ENCODE measurements around the gene ARHGAP1.
A peak's percentile ranks its signal among the peaks of the same experiment; 100 is the strongest.

The ARHGAP1 gene

GRCh38 chr11:46680815-46681214 lies 19.6 kb downstream of the ARHGAP1 start:
- in situ Hi-C loops (cut with HindIII; ENCODE audit: low pct_unique_long_range_greater_than_20kb, low sequenced_read_pairs) = no loop called here
- no peak for TF ChIP-seq JUND (IDR thresholded peaks at IDR 0.05; ENCODE audit: low read depth)

DNA sequence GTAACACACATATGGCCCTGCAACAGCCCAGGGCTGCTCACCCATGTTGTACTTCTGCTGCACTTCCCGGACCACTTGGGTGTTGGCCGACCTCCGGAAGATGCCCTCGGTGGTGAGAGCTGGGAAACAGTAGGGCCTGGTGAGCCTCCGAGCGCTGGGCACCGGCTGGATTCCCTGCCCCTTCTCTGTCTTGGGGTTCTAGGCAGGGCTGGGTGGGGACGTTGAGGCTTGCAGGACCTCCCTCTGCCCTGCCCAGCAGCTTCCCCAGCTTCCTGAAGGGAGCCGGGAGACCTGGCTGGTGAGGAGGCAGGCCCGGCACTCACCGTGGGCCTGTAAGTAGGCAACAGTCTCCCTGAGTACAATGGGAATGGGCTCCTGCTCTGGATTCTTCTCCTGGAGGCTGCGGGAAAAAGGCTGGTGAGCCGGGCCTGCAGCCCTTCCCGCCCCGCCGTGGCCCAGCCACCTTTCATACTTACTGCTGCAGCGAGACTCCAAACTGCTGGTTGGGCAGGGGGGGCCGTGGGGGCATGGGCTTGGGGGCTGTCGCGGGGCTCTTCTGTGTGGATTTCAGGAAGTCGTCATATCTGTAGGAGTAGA lies 20.2 kb downstream of the ARHGAP1 start:
- no peak for TF ChIP-seq JUND (IDR thresholded peaks at IDR 0.05; ENCODE audit: low read depth)
- no peak for DNase-seq (ENCODE audit: low read depth in 1 of 2, low spot score in 1 of 2)
- in situ Hi-C loops (cut with HindIII; ENCODE audit: low pct_unique_long_range_greater_than_20kb, low sequenced_read_pairs) = no loop called here

More at GRCh38 chr11:46680815-46681214, 19.6 kb downstream of the ARHGAP1 start:
- no peak for DNase-seq (ENCODE audit: low read depth in 1 of 2, low spot score in 1 of 2)

DNA sequence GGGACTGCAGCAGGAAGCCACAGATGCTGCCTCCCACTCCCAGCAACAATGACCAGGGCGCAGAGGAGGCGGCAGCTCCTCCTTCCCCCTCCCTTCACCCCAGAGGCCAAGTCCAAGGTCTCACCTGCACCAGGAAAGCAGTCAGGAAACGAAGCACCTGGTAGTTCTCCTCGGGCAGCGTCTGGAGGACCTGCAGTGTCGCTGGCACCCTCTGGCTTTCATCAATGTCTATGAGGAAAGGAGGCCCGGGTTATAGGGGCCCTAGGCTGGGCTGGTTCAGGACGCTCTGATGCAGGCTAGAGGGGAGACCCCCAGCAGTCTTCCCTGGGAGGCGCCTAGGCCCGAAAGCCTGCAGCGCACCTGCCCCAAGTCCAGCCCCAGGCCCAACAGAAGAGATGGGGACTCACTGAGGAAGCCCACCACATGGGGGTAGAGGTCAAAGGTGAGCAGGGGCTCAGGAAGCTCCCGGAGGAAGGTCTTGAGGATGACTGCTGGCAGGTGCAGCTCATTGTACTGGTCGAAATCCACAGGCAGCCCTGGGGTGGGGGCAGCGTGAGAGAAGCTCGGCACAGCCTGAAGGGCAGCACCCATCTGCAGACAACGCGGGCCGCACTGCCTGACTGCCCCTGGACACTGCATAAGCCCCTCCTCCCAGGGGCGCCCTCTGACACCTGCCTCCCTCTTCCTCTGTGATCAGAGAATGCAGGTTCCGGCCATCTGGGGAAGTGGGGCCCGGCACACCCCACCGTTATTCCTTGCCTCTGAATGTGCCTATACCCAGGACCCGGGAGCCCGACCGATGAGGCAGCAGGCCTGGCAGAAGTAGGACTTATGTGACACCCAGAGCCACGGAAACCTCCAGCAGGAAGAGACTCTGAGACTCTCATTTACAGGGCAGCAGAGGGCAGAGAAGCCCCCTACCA lies 20.9 kb downstream of the ARHGAP1 start:
- in situ Hi-C loops (cut with HindIII; ENCODE audit: low pct_unique_long_range_greater_than_20kb, low sequenced_read_pairs) = no loop called here
- TF ChIP-seq JUND (IDR thresholded peaks at IDR 0.05; ENCODE audit: low read depth) = no peak
- DNase-seq (ENCODE audit: low read depth in 1 of 2, low spot score in 1 of 2) = no peak

DNA sequence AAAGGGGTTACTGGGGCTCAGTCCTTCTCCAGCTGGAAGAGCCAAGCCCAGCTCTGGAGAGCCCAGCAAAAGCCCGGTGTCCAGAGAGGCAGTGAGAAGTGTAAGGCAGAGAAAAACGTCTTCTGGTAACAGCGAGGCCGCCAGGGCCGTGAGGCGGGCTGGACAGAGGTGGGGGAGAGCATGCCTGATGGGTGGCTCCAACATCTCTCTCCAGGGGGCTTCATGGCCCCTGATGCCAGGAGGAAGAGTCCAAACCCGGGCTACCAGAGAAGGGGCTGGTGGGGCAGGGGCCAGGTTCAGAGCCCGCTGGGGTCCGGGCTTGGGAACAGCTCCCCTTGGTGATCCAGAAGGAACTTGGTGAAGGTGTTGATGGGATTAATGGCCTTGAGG lies 21.7 kb downstream of the ARHGAP1 start:
- in situ Hi-C loops (cut with HindIII; ENCODE audit: low pct_unique_long_range_greater_than_20kb, low sequenced_read_pairs) = no loop called here
- DNase-seq (ENCODE audit: low read depth in 1 of 2, low spot score in 1 of 2) = no peak
- TF ChIP-seq JUND (IDR thresholded peaks at IDR 0.05; ENCODE audit: low read depth) = no peak

DNA sequence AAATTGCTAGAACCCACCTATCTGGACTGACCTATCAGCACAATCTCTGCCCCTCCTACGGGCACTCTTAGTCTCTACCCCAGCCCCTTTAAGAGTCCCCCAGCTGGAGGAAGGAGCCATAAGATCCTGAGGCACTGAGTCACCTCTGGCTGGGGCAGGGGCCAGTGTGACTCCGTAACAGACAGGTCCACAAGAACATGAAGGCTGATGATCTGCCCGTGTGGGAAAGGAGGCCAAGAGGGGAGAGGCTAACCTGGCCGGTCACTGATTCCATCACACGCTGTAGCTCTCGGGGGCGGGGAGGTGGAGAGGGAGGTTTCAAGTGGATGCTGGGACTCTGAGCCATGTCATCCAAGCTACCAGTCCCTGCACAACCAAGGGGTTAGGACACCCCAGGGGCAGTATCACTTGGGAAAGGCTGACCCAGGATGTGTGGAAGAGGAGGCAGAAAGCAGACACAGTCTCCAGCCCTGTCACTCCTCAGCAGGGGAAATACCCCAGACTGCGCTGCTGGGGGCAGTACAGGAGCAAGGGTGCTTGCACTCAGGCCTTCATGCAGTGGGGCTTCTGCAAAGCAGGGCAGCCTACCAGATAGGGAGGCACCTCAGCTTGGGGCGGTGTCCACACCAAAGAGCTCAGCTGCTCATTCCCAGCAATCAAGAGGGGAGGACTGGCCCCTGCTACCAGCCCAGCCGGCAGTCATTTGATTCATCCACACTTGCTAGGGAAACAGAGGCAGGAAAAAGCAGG lies 22.3 kb downstream of the ARHGAP1 start:
- in situ Hi-C loops (cut with HindIII; ENCODE audit: low pct_unique_long_range_greater_than_20kb, low sequenced_read_pairs) = no loop called here
- TF ChIP-seq JUND (IDR thresholded peaks at IDR 0.05; ENCODE audit: low read depth) = no peak

DNA sequence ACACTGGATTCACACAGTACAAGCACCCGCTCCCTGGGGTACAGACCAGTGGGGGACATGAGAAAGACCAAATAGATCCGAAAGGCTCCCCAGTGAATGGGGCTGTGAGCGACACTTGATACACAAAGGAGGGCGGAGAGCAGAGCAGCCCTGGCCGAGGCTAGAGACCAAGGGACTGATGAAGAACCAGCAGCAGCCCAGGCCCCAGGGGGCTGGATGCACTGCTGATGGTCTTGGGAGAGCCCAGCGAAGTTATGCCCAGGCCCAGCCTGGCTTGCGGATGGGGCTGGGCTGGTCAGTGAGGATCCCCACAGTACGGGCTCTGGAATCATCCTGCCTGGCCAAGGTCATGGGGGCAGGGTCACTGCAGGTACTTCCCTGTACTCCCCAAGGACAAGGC lies 23.2 kb downstream of the ARHGAP1 start:
- no peak for DNase-seq (ENCODE audit: low read depth in 1 of 2, low spot score in 1 of 2)
- in situ Hi-C loops (cut with HindIII; ENCODE audit: low pct_unique_long_range_greater_than_20kb, low sequenced_read_pairs) = no loop called here
- no peak for TF ChIP-seq JUND (IDR thresholded peaks at IDR 0.05; ENCODE audit: low read depth)

More for the DNA sequence above, 22.3 kb downstream of the ARHGAP1 start:
- no peak for DNase-seq (ENCODE audit: low read depth in 1 of 2, low spot score in 1 of 2)

GRCh38 chr11:46676436-46677158 lies 23.8 kb downstream of the ARHGAP1 start:
- TF ChIP-seq JUND (IDR thresholded peaks at IDR 0.05; ENCODE audit: low read depth) = no peak
- DNase-seq (ENCODE audit: low read depth in 1 of 2, low spot score in 1 of 2) = no peak
- in situ Hi-C loops (cut with HindIII; ENCODE audit: low pct_unique_long_range_greater_than_20kb, low sequenced_read_pairs) = no loop called here

GRCh38 chr11:46675949-46676348 lies 24.5 kb downstream of the ARHGAP1 start:
- no peak for TF ChIP-seq JUND (IDR thresholded peaks at IDR 0.05; ENCODE audit: low read depth)
- in situ Hi-C loops (cut with HindIII; ENCODE audit: low pct_unique_long_range_greater_than_20kb, low sequenced_read_pairs) = no loop called here
- no peak for DNase-seq (ENCODE audit: low read depth in 1 of 2, low spot score in 1 of 2)

DNA sequence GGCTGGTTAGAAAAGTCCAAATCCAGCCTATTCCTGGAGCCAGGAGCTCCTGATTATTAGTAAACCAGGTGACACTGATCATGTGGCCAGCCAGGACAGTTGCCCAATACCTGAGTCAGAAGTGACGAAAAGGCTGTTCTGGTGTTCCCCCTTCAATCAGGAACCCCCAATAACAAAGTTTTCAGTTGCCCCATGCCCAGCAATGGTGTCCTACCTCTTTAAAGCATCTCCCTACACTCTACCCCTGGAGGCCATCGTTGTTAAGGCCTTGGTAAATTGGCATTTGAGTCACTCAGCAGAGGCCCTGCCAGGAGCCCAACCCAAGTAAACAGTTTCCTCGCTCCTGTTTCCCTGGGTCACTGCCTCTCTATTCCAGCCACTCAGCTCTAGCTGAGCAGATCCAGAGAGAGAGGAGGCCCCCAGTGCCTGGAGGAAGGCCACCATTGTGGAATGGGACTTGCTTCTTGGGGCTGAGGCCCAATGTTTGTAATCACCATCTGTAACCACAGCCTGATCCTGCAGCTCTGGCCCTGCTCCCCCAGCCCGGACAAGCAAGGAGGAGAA lies 25.0 kb downstream of the ARHGAP1 start:
- TF ChIP-seq JUND (IDR thresholded peaks at IDR 0.05; ENCODE audit: low read depth) = no peak
- peak; percentile 81 to 84 for DNase-seq (ENCODE audit: low read depth in 1 of 2, low spot score in 1 of 2)
- in situ Hi-C loops (cut with HindIII; ENCODE audit: low pct_unique_long_range_greater_than_20kb, low sequenced_read_pairs) = no loop called here

DNA sequence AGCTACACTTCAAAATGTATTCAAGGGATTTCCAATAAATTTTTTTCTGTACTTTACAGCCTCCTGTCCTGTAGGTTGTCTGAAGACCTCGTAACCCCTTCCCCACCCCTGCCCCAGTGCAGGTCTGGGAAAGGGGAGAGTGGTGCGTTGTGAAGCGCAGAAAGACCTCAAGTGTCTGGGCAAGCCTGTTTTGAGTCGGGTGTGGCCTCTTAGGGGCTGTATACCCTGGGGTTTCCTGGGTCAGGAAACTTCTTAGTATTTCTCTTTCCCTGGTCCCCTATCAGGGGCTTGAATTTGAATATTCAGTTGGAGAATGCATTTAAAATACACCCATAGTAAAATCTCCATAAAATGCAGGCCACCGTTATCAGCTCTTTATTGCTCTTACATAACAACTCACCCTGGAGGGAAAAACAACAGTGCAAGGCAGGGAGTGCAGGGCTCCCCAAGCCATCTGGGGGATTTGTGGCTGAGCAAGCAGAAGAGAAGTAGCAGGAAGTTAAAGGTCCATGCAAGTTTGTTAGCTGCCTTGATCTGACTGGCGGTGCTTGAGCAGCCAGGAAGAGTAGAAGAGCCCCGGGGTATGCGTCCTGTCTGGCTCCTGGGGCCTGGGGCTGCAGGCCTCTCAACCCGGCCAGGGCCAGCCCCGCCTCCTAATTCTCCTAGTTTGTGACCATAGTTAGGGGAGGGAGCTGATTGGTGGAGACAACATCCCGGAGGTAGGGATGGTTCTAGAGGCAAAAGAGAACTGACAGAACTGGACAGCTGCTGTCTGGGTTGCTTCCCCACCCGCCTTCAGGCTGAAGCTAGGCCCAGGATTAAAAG lies 25.7 kb downstream of the ARHGAP1 start:
- in situ Hi-C loops (cut with HindIII; ENCODE audit: low pct_unique_long_range_greater_than_20kb, low sequenced_read_pairs) = no loop called here
- no peak for TF ChIP-seq JUND (IDR thresholded peaks at IDR 0.05; ENCODE audit: low read depth)
- DNase-seq (ENCODE audit: low read depth in 1 of 2, low spot score in 1 of 2) = peak; percentile 60 to 72

GRCh38 chr11:46673713-46674462 lies 26.5 kb downstream of the ARHGAP1 start:
- TF ChIP-seq JUND (IDR thresholded peaks at IDR 0.05; ENCODE audit: low read depth) = no peak
- no peak for DNase-seq (ENCODE audit: low read depth in 1 of 2, low spot score in 1 of 2)
- in situ Hi-C loops (cut with HindIII; ENCODE audit: low pct_unique_long_range_greater_than_20kb, low sequenced_read_pairs) = no loop called here

Measured in T47D (cell line).